ENCODE results near the gene COP1. TPM values are rescaled to one million over a fixed set of nuclear protein-coding genes. Genes with fewer than 3 reads are reported as not detected.
A peak's percentile ranks its signal among the peaks of the same experiment; 100 is the strongest.

The COP1 gene
- total RNA-seq, result 68.5 and 71.8 TPM in 2 replicates
- total RNA-seq (2013), result 53.3 TPM
- polyA plus RNA-seq, result 18.7 and 24.2 TPM in 2 replicates
- polyA minus RNA-seq, result 42.8 and 47.9 TPM in 2 replicates

- peak within 1 kb of the TSS; percentile 100 for H3K27ac Mint-ChIP-seq
Observed at GRCh38 chr1:176206961-176207902, at the start of gene COP1. Gene COP1 (minus strand): TSS chr1:176207286. CDS start chr1:176206978, 308 bp downstream.

More at GRCh38 chr1:176206961-176207902, at the start of gene COP1:
- Mint-ChIP-seq H3K4me1 (peaks cover 47% of the 10 kb centered on the region), H3K4me3 (peak within 1 kb of the TSS; percentile 95), H3K27me3 (no peaks in the 10 kb centered on the region), H3K9me3 (ENCODE audit: insufficient read depth) (no peaks in the 10 kb centered on the region)
- no peaks in the 10 kb centered on the region for H3K9me3 ChIP-seq (ENCODE audit: control extremely low read depth in 1 of 3, control insufficient read depth in 2 of 3, insufficient read depth in 1 of 3, low read length in 2 of 3)
- TF ChIP-seq EZH2 (IDR thresholded peaks at IDR 0.05; ENCODE audit: borderline replicate concordance, insufficient read depth, low read depth, low read length, poor library complexity, severe bottlenecking), result no peak
- peak; percentile 35 for TF ChIP-seq CTCF (IDR thresholded peaks at IDR 0.05)
- CTCF ChIA-PET, result interaction anchor here (0.8 kb wide), 1 partner anchor 87 kb away, joined by 3 read pairs; no protein-coding TSS in a partner anchor
- H3K79me2 ChIP-seq (ENCODE audit: control insufficient read depth, insufficient read depth, low read length), result peaks cover 49% of the 10 kb centered on the region
- peak within 1 kb of the TSS; percentile 94 for H2AFZ ChIP-seq (ENCODE audit: insufficient read depth, low read depth, low read length, poor library complexity, severe bottlenecking)
- H3K9ac ChIP-seq (ENCODE audit: low read length), result peak within 1 kb of the TSS; percentile 97
- DNase-seq (peak; percentile 99), ATAC-seq (ENCODE audit: low read depth) (peak; percentile 84)
- H3K4me2 ChIP-seq (replicated peaks; ENCODE audit: low read depth, low read length, poor library complexity, severe bottlenecking), result peak within 1 kb of the TSS; percentile 96
- H3K4me1 ChIP-seq (ENCODE audit: control insufficient read depth in 2 of 2, insufficient read depth in 2 of 2, low read length in 2 of 2), result peaks cover 35 to 42% of the 10 kb centered on the region in 2 donors
- H3K27me3 ChIP-seq (replicated peaks in 1 of 4; ENCODE audit: control extremely low read depth in 1 of 4, control insufficient read depth in 3 of 4, insufficient read depth in 4 of 4, low read length in 3 of 4), result no peaks in the 10 kb centered on the region
- no peaks in the 10 kb centered on the region for H3K36me3 ChIP-seq (replicated peaks in 1 of 2; ENCODE audit: control extremely low read depth in 1 of 2, control insufficient read depth in 1 of 2, extremely low read depth in 1 of 2, insufficient read depth in 2 of 2, low read length in 1 of 2)
- WGBS (ENCODE audit: insufficient coverage), result under 1% methylated on average over 82 of the region's 92 CpGs
- peak within 1 kb of the TSS; percentile 93 to 94 for H3K27ac ChIP-seq (ENCODE audit: low read length in 2 of 2)
- POLR2A ChIA-PET, result no interaction called here
- intact Hi-C loops (cut with micrococcal nuclease), result loop anchor here (5.0 to 10.0 kb wide), 2 partner anchors 1015 to 1182 kb away; partner anchors contain the start of genes KIAA0040 and MRPS14
- H3K4me3 ChIP-seq (ENCODE audit: control extremely low read depth in 1 of 5, extremely low read depth in 1 of 5, insufficient read depth in 1 of 5, low read depth in 2 of 5, low read length in 4 of 5), result peak within 1 kb of the TSS; percentile 92 to 97 (median 94)
- peaks cover 20% of the 10 kb centered on the region for H4K20me1 ChIP-seq (ENCODE audit: control insufficient read depth, insufficient read depth, low read length, poor library complexity, severe bottlenecking)
